Parathyroid adenoma (tissue), 2 donors: Measurements from ENCODE around the gene ALX3.

Experiments used
- H2AFZ ChIP-seq: fragments of 300-600 bp; sonication (generic); one replicate; pipeline ENCODE4 v1.7.0; 2017; ENCODE audit warnings: antibody characterized with exemption, mild to moderate bottlenecking
- H3K27ac ChIP-seq: fragments of 300-600 bp; sonication (generic); one replicate; pipeline ENCODE4 v1.7.0; 2017
- H3K27me3 ChIP-seq: fragments of 300-600 bp; sonication (generic); one replicate; pipeline ENCODE4 v1.7.0; 2017; ENCODE audit warnings: low read length; ENCODE audit not compliant: control insufficient read depth, insufficient read depth
- H3K36me3 ChIP-seq: fragments of 300-600 bp; sonication (generic); one replicate; pipeline ENCODE4 v1.7.0; 2017; ENCODE audit warnings: low read length; ENCODE audit not compliant: control insufficient read depth, insufficient read depth
- H3K4me1 ChIP-seq: fragments of 300-600 bp; sonication (generic); one replicate; pipeline ENCODE4 v1.7.0; 2017; ENCODE audit warnings: control low read depth
- H3K4me2 ChIP-seq: fragments of 300-600 bp; sonication (generic); one replicate; pipeline ENCODE4 v1.7.0; 2017; ENCODE audit warnings: low read length
- H3K4me3 ChIP-seq: fragments of 300-600 bp; sonication (generic); one replicate; pipeline ENCODE4 v1.7.0; 2017; ENCODE audit warnings: low read depth, low read length
- H3K79me2 ChIP-seq: fragments of 300-600 bp; sonication (generic); one replicate; pipeline ENCODE4 v1.7.0; 2017; ENCODE audit warnings: control low read depth
- H3K9ac ChIP-seq: fragments of 300-600 bp; sonication (generic); one replicate; pipeline ENCODE4 v1.7.0; 2017; ENCODE audit warnings: mild to moderate bottlenecking
- H3K9me3 ChIP-seq: fragments of 300-600 bp; sonication (generic); one replicate; pipeline ENCODE4 v1.7.0; 2017; ENCODE audit warnings: low read length; ENCODE audit not compliant: control insufficient read depth
- TF ChIP-seq, protein P1 (sequence below): fragments of 300-600 bp; sonication (generic); IDR thresholded peaks from one replicate; pipeline ENCODE4 v1.7.0; 2017; ENCODE audit warnings: antibody characterized with exemption, mild to moderate bottlenecking
- donor health status: primary hyperparathyroidism.

Gene ALX3

GRCh38 chr1:110086961-110087360, 16.5 kb upstream of the ALX3 start:
- no peaks in the 10 kb centered on the region for H3K27me3 ChIP-seq
- H3K36me3 ChIP-seq, result no peaks in the 10 kb centered on the region
- H3K9ac ChIP-seq, result no peak overlapping the region
- no peak overlapping the region for H3K4me2 ChIP-seq
- no peak overlapping the region for H3K27ac ChIP-seq
- H3K79me2 ChIP-seq, result no peaks in the 10 kb centered on the region
- no peaks in the 10 kb centered on the region for H3K9me3 ChIP-seq
- no peak overlapping the region for H2AFZ ChIP-seq
- no peak overlapping the region for H3K4me3 ChIP-seq
- TF ChIP-seq, protein P1, sequence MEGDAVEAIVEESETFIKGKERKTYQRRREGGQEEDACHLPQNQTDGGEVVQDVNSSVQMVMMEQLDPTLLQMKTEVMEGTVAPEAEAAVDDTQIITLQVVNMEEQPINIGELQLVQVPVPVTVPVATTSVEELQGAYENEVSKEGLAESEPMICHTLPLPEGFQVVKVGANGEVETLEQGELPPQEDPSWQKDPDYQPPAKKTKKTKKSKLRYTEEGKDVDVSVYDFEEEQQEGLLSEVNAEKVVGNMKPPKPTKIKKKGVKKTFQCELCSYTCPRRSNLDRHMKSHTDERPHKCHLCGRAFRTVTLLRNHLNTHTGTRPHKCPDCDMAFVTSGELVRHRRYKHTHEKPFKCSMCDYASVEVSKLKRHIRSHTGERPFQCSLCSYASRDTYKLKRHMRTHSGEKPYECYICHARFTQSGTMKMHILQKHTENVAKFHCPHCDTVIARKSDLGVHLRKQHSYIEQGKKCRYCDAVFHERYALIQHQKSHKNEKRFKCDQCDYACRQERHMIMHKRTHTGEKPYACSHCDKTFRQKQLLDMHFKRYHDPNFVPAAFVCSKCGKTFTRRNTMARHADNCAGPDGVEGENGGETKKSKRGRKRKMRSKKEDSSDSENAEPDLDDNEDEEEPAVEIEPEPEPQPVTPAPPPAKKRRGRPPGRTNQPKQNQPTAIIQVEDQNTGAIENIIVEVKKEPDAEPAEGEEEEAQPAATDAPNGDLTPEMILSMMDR, result no peak
- H3K4me1 ChIP-seq, result no peaks in the 10 kb centered on the region

- TF ChIP-seq, protein P1, result no peak
- Histone ChIP-seq H3K4me1 (no peaks in the 10 kb centered on the region), H3K36me3 (no peaks in the 10 kb centered on the region), H3K27me3 (no peaks in the 10 kb centered on the region), H3K4me3 (no peak overlapping the region), H3K4me2 (no peak overlapping the region), H3K9ac (no peak overlapping the region), H3K27ac (no peak overlapping the region), H3K79me2 (no peaks in the 10 kb centered on the region), H2AFZ (no peak overlapping the region), H3K9me3 (no peaks in the 10 kb centered on the region)
Observed at GRCh38 chr1:110085671-110086070, 15.2 kb upstream of the ALX3 start.

- TF ChIP-seq, protein P1, result no peak
- Histone ChIP-seq H3K9me3 (no peaks in the 10 kb centered on the region), H3K4me2 (peak overlapping the region; percentile 71), H3K9ac (no peak overlapping the region), H3K27me3 (no peaks in the 10 kb centered on the region), H3K27ac (no peak overlapping the region), H3K36me3 (no peaks in the 10 kb centered on the region), H3K4me3 (peak overlapping the region; percentile 52), H3K4me1 (no peaks in the 10 kb centered on the region), H2AFZ (peak overlapping the region; percentile 53), H3K79me2 (no peaks in the 10 kb centered on the region)
Observed at GRCh38 chr1:110084227-110085078, 14.0 kb upstream of the ALX3 start.

GRCh38 chr1:110083866-110084226, 13.4 kb upstream of the ALX3 start:
- H3K27me3 ChIP-seq, result no peaks in the 10 kb centered on the region

More at GRCh38 chr1:110083866-110084226, 13.4 kb upstream of the ALX3 start:
- TF ChIP-seq, protein P1, result no peak
- Histone ChIP-seq H3K4me2 (peak overlapping the region; percentile 71), H3K36me3 (no peaks in the 10 kb centered on the region), H2AFZ (peak overlapping the region; percentile 53), H3K79me2 (no peaks in the 10 kb centered on the region), H3K9me3 (no peaks in the 10 kb centered on the region), H3K27ac (no peak overlapping the region), H3K9ac (no peak overlapping the region), H3K4me3 (no peak overlapping the region), H3K4me1 (no peaks in the 10 kb centered on the region)
